GM21360 (cell line): Measurements from ENCODE around the gene NOSIP.
A peak's percentile ranks its signal among the peaks of the same experiment; 100 is the strongest.
"Not testable (repeated sequence)": the region's sequence is repeated elsewhere in the genome, so short reads cannot be mapped to it uniquely, and the experiment has no call there.

Source experiments
- ATAC-seq: cut with Tn5 transposase; IDR thresholded peaks from one replicate; pipeline ENCODE4 v1.9.1; 2021; ENCODE audit warnings: mild to moderate bottlenecking, moderate library complexity; ENCODE audit not compliant: unreplicated experiment

Gene NOSIP

GRCh38 chr19:49580264-49581006 is at the start of gene NOSIP:
NOSIP (minus strand) TSS chr19:49580556; CDS start chr19:49560691, 19,865 bp downstream.
- ATAC-seq, result peak; percentile 82

GRCh38 chr19:49629659-49630058 is 49.3 kb upstream of the NOSIP start:
- no peak for ATAC-seq

- no peak for ATAC-seq
Observed at GRCh38 chr19:49626226-49626625, 45.9 kb upstream of the NOSIP start.

- ATAC-seq, result no peak
Observed at GRCh38 chr19:49624967-49625910, 44.9 kb upstream of the NOSIP start.

GRCh38 chr19:49617860-49618259 is 37.5 kb upstream of the NOSIP start:
- not testable (repeated sequence) for ATAC-seq

- no peak for ATAC-seq
Observed at GRCh38 chr19:49616945-49617344, 36.6 kb upstream of the NOSIP start.

GRCh38 chr19:49616532-49616931 is 36.2 kb upstream of the NOSIP start:
- no peak for ATAC-seq

GRCh38 chr19:49615861-49616260 is 35.5 kb upstream of the NOSIP start:
- ATAC-seq, result no peak

GRCh38 chr19:49614096-49614833 is 33.9 kb upstream of the NOSIP start:
- ATAC-seq, result no peak

- no peak for ATAC-seq
Observed at GRCh38 chr19:49613374-49613773, 33.0 kb upstream of the NOSIP start.

GRCh38 chr19:49609499-49610092 is 29.2 kb upstream of the NOSIP start:
- no peak for ATAC-seq

- no peak for ATAC-seq
Observed at GRCh38 chr19:49605605-49606004, 25.2 kb upstream of the NOSIP start.

- ATAC-seq, result no peak
Observed at GRCh38 chr19:49602806-49603205, 22.4 kb upstream of the NOSIP start.

GRCh38 chr19:49601482-49602038 is 21.2 kb upstream of the NOSIP start:
- no peak for ATAC-seq

- no peak for ATAC-seq
Observed at GRCh38 chr19:49599378-49600295, 19.3 kb upstream of the NOSIP start.

GRCh38 chr19:49597703-49597974 is 17.3 kb upstream of the NOSIP start:
- ATAC-seq, result no peak

GRCh38 chr19:49596954-49597702 is 16.8 kb upstream of the NOSIP start:
- ATAC-seq, result no peak

- no peak for ATAC-seq
Observed at GRCh38 chr19:49596407-49596806, 16.1 kb upstream of the NOSIP start.

- no peak for ATAC-seq
Observed at GRCh38 chr19:49595819-49596404, 15.6 kb upstream of the NOSIP start.
